Activated CD8-positive, alpha-beta T cell treated with anti-CD3 and anti-CD28 coated beads for 36 hours (primary cell): ENCODE results near the gene C1orf167. TPM values are rescaled to one million over a fixed set of nuclear protein-coding genes. Genes with fewer than 3 reads are reported as not detected.

ENCODE experiments used
- ATAC-seq: fragments of 200-7000 bp; cut with Tn5 transposase; one replicate; pipeline ENCODE4 v1.10.0; 2021; ENCODE audit warnings: mild to moderate bottlenecking, moderate library complexity
- CTCF ChIA-PET: fragments of 350-600 bp; sonication (Branson Sonifier 250); formaldehyde crosslinking; loops from one replicate; lab custom pipeline; 2021; ENCODE audit warnings: antibody characterized with exemption; lab: Charles Lee
- POLR2A ChIA-PET: fragments of 350-600 bp; sonication (Branson Sonifier 250); formaldehyde crosslinking; loops from one replicate; lab custom pipeline; 2021; ENCODE audit warnings: antibody characterized with exemption; lab: Charles Lee
- DNase-seq: peaks from one replicate; pipeline ENCODE4 v3.0.0-alpha.2; 2020
- H3K27ac Mint-ChIP-seq: one replicate; pipeline ENCODE4 v1.8.0; 2021; ENCODE audit warnings: mild to moderate bottlenecking, mixed read lengths
- H3K27me3 Mint-ChIP-seq: one replicate; pipeline ENCODE4 v1.8.0; 2021; ENCODE audit warnings: mixed read lengths
- H3K36me3 Mint-ChIP-seq: one replicate; pipeline ENCODE4 v1.8.0; 2021; ENCODE audit warnings: low read depth, mixed read lengths
- H3K4me1 Mint-ChIP-seq: one replicate; pipeline ENCODE4 v1.8.0; 2021; ENCODE audit warnings: low read depth, mixed read lengths
- H3K4me3 Mint-ChIP-seq: one replicate; pipeline ENCODE4 v1.8.0; 2021; ENCODE audit warnings: mild to moderate bottlenecking, moderate library complexity, mixed read lengths
- H3K9me3 Mint-ChIP-seq: one replicate; pipeline ENCODE4 v1.8.0; 2021; ENCODE audit warnings: mixed read lengths
- intact Hi-C: fragments of 100-400 bp; cut with micrococcal nuclease; formaldehyde crosslinking; loops from one replicate; pipeline ENCODE4 v1.10.0; 2022
- total RNA-seq, 2 experiments: library from RNA; stranded (reverse); gene quantifications; one replicate each; pipeline ENCODE4 v1.2.3, GENCODE V29; 2021
- TF ChIP-seq, protein P1 (sequence below): fragments of 200-600 bp; IDR thresholded peaks from one replicate; pipeline ENCODE4 v1.8.0; 2022; ENCODE audit warnings: antibody characterized with exemption, mild to moderate bottlenecking

Gene C1orf167
- total RNA-seq, 2 experiments from 2014 or later = not detected

DNA sequence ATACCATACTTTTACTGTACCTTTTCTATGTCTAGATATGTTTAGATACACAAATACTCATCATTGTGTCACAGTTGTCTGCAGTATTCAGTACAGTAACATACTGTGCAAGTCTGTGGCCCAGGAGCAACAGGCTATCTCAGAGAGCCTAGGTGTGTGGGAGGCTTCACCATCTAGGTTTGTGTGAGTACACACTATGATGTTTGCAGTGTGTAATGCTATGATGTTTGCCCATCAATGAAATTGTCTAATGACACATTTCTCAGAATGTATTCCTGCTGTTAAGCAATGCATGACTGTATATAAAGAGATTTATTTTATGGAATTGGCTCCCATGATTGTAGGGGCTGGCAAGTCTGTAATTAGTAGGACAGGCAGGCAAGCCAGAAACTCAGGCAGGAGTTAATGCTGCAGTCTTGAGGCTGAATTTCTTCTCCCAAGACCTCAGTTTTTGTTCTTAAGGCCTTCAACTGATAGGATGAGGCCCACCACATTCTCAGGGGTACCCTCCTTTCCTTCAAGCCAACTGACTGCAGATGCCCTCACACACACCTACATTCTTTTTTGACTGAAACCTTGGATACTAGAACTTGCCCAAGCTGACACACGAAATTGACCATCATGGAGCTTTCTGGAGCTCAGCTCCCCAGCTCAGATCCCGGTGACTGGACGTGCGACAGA is 33.7 kb upstream of the C1orf167 start:
- H3K4me3 Mint-ChIP-seq = no peak overlapping the region
- no peaks in the 10 kb centered on the region for H3K36me3 Mint-ChIP-seq
- no peak for ATAC-seq
- no peaks in the 10 kb centered on the region for H3K27me3 Mint-ChIP-seq
- peaks cover 41% of the 10 kb centered on the region for H3K4me1 Mint-ChIP-seq
- no peaks in the 10 kb centered on the region for H3K9me3 Mint-ChIP-seq
- TF ChIP-seq, protein P1, sequence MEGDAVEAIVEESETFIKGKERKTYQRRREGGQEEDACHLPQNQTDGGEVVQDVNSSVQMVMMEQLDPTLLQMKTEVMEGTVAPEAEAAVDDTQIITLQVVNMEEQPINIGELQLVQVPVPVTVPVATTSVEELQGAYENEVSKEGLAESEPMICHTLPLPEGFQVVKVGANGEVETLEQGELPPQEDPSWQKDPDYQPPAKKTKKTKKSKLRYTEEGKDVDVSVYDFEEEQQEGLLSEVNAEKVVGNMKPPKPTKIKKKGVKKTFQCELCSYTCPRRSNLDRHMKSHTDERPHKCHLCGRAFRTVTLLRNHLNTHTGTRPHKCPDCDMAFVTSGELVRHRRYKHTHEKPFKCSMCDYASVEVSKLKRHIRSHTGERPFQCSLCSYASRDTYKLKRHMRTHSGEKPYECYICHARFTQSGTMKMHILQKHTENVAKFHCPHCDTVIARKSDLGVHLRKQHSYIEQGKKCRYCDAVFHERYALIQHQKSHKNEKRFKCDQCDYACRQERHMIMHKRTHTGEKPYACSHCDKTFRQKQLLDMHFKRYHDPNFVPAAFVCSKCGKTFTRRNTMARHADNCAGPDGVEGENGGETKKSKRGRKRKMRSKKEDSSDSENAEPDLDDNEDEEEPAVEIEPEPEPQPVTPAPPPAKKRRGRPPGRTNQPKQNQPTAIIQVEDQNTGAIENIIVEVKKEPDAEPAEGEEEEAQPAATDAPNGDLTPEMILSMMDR = no peak
- POLR2A ChIA-PET = interaction anchor here (1.3 kb wide), 1 partner anchor 180 kb away, joined by 5 read pairs; no protein-coding TSS in a partner anchor
- intact Hi-C loops = no loop called here
- no peak for DNase-seq
- CTCF ChIA-PET = interaction anchor here (3.4 kb wide), 1 partner anchor 9 kb away, joined by 17 read pairs; no protein-coding TSS in a partner anchor
- no peak overlapping the region for H3K27ac Mint-ChIP-seq

DNA sequence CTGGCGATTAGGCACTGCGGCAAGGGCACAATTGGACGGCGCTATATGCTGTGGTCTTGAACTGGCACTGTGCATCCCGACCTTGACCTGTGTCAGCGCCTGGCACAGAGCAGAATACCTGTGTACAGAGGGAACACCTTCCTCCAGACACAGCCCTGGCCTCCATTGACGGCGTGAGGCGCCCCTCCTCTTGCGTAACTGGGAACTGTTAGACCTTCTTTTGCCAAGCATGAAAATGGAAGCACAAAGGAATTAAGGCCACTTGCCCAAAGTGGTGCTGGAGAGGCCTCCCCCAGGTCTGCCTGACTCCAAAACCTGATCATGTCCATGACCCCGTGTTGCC is 32.9 kb upstream of the C1orf167 start:
- no peak for DNase-seq
- no peak for ATAC-seq
- POLR2A ChIA-PET = interaction anchor here (1.3 kb wide), 1 partner anchor 179 kb away, joined by 5 read pairs; no protein-coding TSS in a partner anchor
- Mint-ChIP-seq H3K27ac (no peak overlapping the region), H3K4me1 (peaks cover 43% of the 10 kb centered on the region), H3K4me3 (no peak overlapping the region), H3K27me3 (no peaks in the 10 kb centered on the region), H3K36me3 (no peaks in the 10 kb centered on the region), H3K9me3 (no peaks in the 10 kb centered on the region)
- TF ChIP-seq, protein P1 = no peak
- CTCF ChIA-PET = interaction anchor here (3.4 kb wide), 1 partner anchor 10 kb away, joined by 17 read pairs; no protein-coding TSS in a partner anchor
- intact Hi-C loops = no loop called here

DNA sequence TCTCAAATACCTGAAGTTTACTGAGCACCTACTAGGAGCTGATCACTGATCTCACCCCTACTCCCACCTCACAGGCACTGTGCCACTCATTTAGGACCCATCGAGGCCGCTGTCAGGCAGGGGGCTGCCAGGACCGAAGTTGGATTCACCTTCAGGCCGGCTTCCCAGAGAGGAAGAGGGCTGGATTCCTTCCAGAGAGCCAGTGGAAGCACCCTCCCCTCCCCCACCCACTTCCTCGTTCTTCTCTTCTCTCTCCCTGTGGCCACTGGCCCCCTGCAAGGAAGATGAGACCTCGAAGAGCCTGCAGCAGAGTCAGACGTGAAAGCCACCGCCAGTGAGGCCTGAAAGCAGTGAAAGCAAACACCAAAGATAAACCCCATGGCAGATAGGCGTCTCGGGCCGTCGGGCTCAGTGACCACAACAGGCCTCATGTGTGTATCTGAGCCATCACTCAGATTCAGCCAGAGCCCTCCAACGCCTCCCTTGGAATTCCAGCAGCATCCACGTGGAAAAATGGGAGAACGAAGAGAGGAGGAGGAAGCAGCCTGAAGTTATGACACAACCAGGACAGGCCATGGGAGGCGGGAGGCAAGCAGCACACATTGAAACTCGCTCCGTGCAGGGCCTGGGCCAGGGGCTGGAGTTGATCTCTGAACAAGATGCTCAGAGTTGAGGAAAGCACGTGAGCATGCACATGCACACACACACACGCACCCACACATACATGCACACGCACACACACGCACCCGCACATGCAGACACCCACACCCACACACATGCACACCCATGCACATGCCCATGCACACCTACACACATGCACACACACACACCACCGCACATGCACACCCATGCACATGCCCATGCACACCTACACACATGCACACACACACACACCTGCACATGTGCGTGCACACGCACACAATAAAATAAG is 32.2 kb upstream of the C1orf167 start:
- DNase-seq (no peak), ATAC-seq (no peak)
- no peaks in the 10 kb centered on the region for H3K9me3 Mint-ChIP-seq
- TF ChIP-seq, protein P1 = no peak
- no peaks in the 10 kb centered on the region for H3K36me3 Mint-ChIP-seq
- H3K4me1 Mint-ChIP-seq = peaks cover 43% of the 10 kb centered on the region
- H3K4me3 Mint-ChIP-seq = peak overlapping the region; percentile 55
- ChIA-PET CTCF (interaction anchor here (0.9 to 3.4 kb wide), 6 partner anchors 10 to 180 kb away, joined by 3 to 17 read pairs (median 4); partner anchors contain the start of gene FBXO6), POLR2A (interaction anchor here (1.0 to 2.0 kb wide), 7 partner anchors 10 to 178 kb away, joined by 3 to 12 read pairs (median 5); partner anchors contain the start of gene FBXO6)
- intact Hi-C loops = loop anchor here (5.0 kb wide), 1 partner anchor 77 kb away; the partner anchor contains the start of genes FBXO2 and FBXO44
- no peak overlapping the region for H3K27ac Mint-ChIP-seq
- H3K27me3 Mint-ChIP-seq = no peaks in the 10 kb centered on the region

DNA sequence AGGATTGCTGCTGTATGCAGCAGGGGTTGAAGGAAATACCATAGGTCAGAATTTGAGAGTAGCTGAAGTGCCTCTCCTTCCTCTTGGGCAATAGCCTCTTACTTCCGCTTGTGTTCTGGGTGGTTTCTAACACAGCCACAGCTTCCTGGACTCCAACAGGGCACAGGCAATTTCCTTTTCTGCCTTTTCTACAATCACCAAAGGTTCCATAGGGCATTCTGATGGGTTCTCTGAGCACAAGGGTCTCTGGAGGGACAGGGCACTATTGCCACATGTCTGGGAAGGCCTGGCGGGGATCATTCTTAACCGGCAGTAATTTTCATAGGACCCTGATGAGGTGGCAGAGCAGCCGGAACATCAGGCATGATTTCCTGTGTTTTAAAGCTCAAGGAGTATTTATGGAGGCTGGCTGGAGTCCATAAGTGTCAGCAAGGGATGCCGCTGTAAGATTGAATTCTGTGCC is 31.5 kb upstream of the C1orf167 start:
- H3K4me1 Mint-ChIP-seq = peaks cover 43% of the 10 kb centered on the region
- DNase-seq (peak; percentile 66), ATAC-seq (peak; percentile 83)
- ChIA-PET POLR2A (interaction anchor here (0.7 to 2.0 kb wide), 7 partner anchors 10 to 178 kb away, joined by 3 to 12 read pairs (median 5); partner anchors contain the start of gene FBXO6), CTCF (interaction anchor here (0.9 to 3.4 kb wide), 6 partner anchors 11 to 179 kb away, joined by 3 to 17 read pairs (median 4); partner anchors contain the start of gene FBXO6)
- TF ChIP-seq, protein P1 = no peak
- H3K9me3 Mint-ChIP-seq = no peaks in the 10 kb centered on the region
- H3K27me3 Mint-ChIP-seq = no peaks in the 10 kb centered on the region
- peak overlapping the region; percentile 55 for H3K4me3 Mint-ChIP-seq
- peak overlapping the region; percentile 80 for H3K27ac Mint-ChIP-seq
- no peaks in the 10 kb centered on the region for H3K36me3 Mint-ChIP-seq
- intact Hi-C loops = loop anchor here (5.0 kb wide), 1 partner anchor 78 kb away; the partner anchor contains the start of genes FBXO2 and FBXO44
